Activated CD4-positive, alpha-beta T cell treated with anti-CD3 and anti-CD28 coated beads for 36 hours (primary cell): ENCODE measurements around the gene RPA3. TPM values are rescaled to one million over a fixed set of nuclear protein-coding genes. Genes with fewer than 3 reads are reported as not detected.

Source experiments
- ATAC-seq: fragments of 200-7000 bp; cut with Tn5 transposase; one replicate; pipeline ENCODE4 v1.10.0; 2021; ENCODE audit warnings: mild to moderate bottlenecking, moderate library complexity
- CTCF ChIA-PET: fragments of 350-600 bp; sonication (Branson Sonifier 250); formaldehyde crosslinking; loops from one replicate; lab custom pipeline; 2021; ENCODE audit warnings: antibody characterized with exemption; lab: Charles Lee
- POLR2A ChIA-PET: fragments of 350-600 bp; sonication (Branson Sonifier 250); formaldehyde crosslinking; loops from one replicate; lab custom pipeline; 2021; ENCODE audit warnings: antibody characterized with exemption, inconsistent platforms; lab: Charles Lee
- DNase-seq: peaks from one replicate; pipeline ENCODE4 v3.0.0-alpha.2; 2020
- H3K27ac Mint-ChIP-seq: one replicate; pipeline ENCODE4 v1.8.0; 2021; ENCODE audit warnings: mixed read lengths
- H3K27me3 Mint-ChIP-seq: one replicate; pipeline ENCODE4 v1.8.0; 2021; ENCODE audit warnings: mixed read lengths
- H3K36me3 Mint-ChIP-seq: one replicate; pipeline ENCODE4 v1.8.0; 2021; ENCODE audit warnings: low read depth, mixed read lengths
- H3K4me1 Mint-ChIP-seq: one replicate; pipeline ENCODE4 v1.8.0; 2021; ENCODE audit warnings: mixed read lengths
- H3K4me3 Mint-ChIP-seq: one replicate; pipeline ENCODE4 v1.8.0; 2021; ENCODE audit warnings: mild to moderate bottlenecking, moderate library complexity, mixed read lengths
- H3K9me3 Mint-ChIP-seq: one replicate; pipeline ENCODE4 v1.8.0; 2021; ENCODE audit warnings: low read depth, mixed read lengths
- intact Hi-C, 2 experiments: fragments of 100-400 bp; cut with DNase I in 1 of 2; cut with micrococcal nuclease in 1 of 2; formaldehyde crosslinking; loops; one replicate each; pipeline versions ENCODE4 v1.14.2 to v1.15.1; 2022 to 2024; cut with DNase I, micrococcal nuclease
- total RNA-seq, 2 experiments: library from RNA; stranded (reverse); gene quantifications; one replicate each; pipeline ENCODE4 v1.2.3, GENCODE V29; 2021

The RPA3 gene
- total RNA-seq, 2 experiments from 2014 or later = 109 to 181 TPM

DNA sequence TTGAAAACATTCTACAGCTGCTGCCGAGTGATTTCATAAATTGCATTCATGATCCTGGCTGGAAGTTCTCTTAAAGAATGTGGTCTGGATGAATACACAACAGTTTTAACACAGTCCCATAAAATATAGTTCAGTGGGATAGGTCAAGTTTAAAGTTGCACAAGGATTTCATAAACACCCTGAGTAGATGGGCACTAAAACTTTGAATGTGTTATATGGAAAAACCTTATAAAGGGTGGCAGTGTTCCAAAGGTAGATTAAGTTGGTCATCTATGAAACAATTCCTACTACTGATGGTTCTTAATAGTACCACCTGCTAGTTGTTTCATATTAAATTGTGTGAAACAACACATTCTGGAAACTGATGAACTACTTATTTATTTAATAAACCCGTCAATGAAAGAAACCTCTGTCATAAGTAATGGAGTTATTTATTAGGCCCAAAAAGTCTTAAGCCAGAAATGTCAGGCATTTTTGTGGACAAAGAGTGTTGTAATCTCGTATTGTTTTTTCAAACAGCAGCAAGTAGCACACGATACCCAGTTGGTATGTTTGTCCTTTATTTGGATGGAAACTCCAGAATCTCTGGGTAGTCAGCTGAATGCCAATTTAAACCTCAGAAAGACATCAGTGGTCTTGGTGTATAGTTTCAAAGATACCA, 14.3 kb upstream of the RPA3 start:
- no peak for DNase-seq
- ChIA-PET CTCF (interaction anchor here (1.8 kb wide), 1 partner anchor 52 kb away, joined by 6 read pairs; no protein-coding TSS in a partner anchor), POLR2A (no interaction called here)
- no peak for ATAC-seq
- H3K4me3 Mint-ChIP-seq = no peak overlapping the region
- peaks cover 7% of the 10 kb centered on the region for H3K36me3 Mint-ChIP-seq
- no peaks in the 10 kb centered on the region for H3K27me3 Mint-ChIP-seq
- H3K4me1 Mint-ChIP-seq = no peaks in the 10 kb centered on the region
- intact Hi-C loops = no loop called here
- no peak overlapping the region for H3K27ac Mint-ChIP-seq
- no peaks in the 10 kb centered on the region for H3K9me3 Mint-ChIP-seq

GRCh38 chr7:7731732-7732131, 13.3 kb upstream of the RPA3 start:
- CTCF ChIA-PET = interaction anchor here (0.9 to 1.0 kb wide), 2 partner anchors 18 to 50 kb away, joined by 3 to 4 read pairs; no protein-coding TSS in a partner anchor
- intact Hi-C loops = no loop called here
- no peak for DNase-seq
- H3K36me3 Mint-ChIP-seq = peaks cover 7% of the 10 kb centered on the region
- H3K9me3 Mint-ChIP-seq = no peaks in the 10 kb centered on the region
- no peaks in the 10 kb centered on the region for H3K4me1 Mint-ChIP-seq
- H3K4me3 Mint-ChIP-seq = no peak overlapping the region
- ATAC-seq = no peak
- no peaks in the 10 kb centered on the region for H3K27me3 Mint-ChIP-seq
- POLR2A ChIA-PET = no interaction called here
- no peak overlapping the region for H3K27ac Mint-ChIP-seq

DNA sequence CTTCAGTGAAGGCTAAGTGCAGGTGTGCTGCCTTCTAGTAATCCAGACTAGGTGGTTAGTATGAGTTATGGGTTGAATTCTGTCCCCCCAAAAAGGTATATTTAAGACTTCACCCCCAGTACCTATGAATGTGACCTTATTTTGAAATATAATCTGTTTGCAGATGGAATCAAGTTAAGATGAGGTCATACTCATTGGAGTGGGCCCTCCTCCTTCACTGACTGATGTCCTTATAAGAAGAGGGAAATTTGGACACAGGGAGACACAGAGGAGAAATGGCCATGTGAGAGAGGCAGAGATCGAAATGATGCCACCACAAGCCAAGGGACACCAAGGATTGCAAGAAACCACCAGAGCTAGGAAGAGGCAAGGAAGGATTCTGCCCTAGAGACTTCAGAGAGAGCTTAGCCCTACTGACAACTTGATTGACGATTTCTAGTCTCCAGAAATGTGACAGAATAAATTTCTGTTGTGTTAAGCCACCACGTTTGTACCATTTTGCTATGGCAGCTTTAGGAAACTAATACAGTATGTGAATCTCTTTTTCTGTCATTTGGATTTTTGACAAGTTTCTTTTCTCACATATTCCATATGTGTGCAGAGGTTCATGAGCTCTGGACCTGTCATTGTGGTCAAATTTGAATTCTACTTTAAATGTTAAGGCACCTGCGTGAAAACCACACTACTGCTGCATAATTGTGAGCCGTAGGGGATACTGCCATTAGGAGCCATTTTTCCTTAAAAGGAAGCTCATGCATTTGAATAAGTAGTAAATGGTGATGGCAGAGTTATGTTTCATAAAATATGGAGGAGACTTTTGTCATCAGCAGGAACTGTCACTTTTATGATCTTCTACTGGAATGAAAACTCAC, 2.6 kb upstream of the RPA3 start:
- DNase-seq (no peak), ATAC-seq (no peak)
- ChIA-PET CTCF (interaction anchor here (1.2 kb wide), 1 partner anchor 13 kb away, joined by 3 read pairs; no protein-coding TSS in a partner anchor), POLR2A (no interaction called here)
- Mint-ChIP-seq H3K27me3 (no peaks in the 10 kb centered on the region), H3K4me3 (no peak overlapping the region), H3K9me3 (no peaks in the 10 kb centered on the region), H3K36me3 (peaks cover 6% of the 10 kb centered on the region), H3K27ac (peak overlapping the region; percentile 65), H3K4me1 (peaks cover 28% of the 10 kb centered on the region)
- intact Hi-C loops = no loop called here

DNA sequence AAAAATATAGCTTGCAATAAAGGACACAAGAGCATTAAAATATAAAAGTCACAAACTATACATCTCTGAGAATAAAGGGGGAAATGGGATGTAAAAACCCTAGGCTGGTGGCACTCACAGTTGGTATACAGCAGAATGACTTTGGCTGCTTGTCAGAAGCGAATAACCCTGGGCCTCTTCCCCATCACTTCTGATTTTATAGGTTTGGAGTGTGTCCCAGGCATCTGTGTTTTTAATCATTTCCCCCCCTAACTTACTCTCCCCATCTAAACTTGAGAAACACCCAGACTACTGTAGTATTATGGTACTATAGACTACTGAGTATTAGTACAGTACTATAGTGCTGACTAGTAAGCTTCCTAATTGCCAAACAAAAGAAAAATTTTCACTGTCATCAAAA, 1.8 kb upstream of the RPA3 start:
- no peak overlapping the region for H3K4me3 Mint-ChIP-seq
- intact Hi-C loops = no loop called here
- CTCF ChIA-PET = interaction anchor here (0.9 to 1.6 kb wide), 4 partner anchors 12 to 41 kb away, joined by 3 to 5 read pairs (median 4); no protein-coding TSS in a partner anchor
- no peaks in the 10 kb centered on the region for H3K9me3 Mint-ChIP-seq
- ATAC-seq = no peak
- H3K4me1 Mint-ChIP-seq = peaks cover 28% of the 10 kb centered on the region
- POLR2A ChIA-PET = interaction anchor here (0.9 kb wide), 1 partner anchor 80 kb away, joined by 3 read pairs; the partner anchor contains the start of gene UMAD1
- H3K27me3 Mint-ChIP-seq = no peaks in the 10 kb centered on the region
- DNase-seq = no peak
- H3K36me3 Mint-ChIP-seq = peaks cover 5% of the 10 kb centered on the region
- peak overlapping the region; percentile 42 for H3K27ac Mint-ChIP-seq

GRCh38 chr7:7719236-7719635, 829 bp upstream of the RPA3 start:
- DNase-seq (peak; percentile 66), ATAC-seq (peak; percentile 99)
- Mint-ChIP-seq H3K9me3 (no peaks in the 10 kb centered on the region), H3K27me3 (no peaks in the 10 kb centered on the region), H3K36me3 (peaks cover 5% of the 10 kb centered on the region), H3K4me3 (peak overlapping the region; percentile 8), H3K27ac (peak overlapping the region; percentile 84), H3K4me1 (peaks cover 28% of the 10 kb centered on the region)
- ChIA-PET POLR2A (interaction anchor here (0.6 to 0.9 kb wide), 3 partner anchors 53 to 155 kb away, joined by 3 to 5 read pairs (median 3); partner anchors contain the start of gene UMAD1), CTCF (interaction anchor here (0.9 to 2.2 kb wide), 8 partner anchors 11 to 498 kb away, joined by 3 to 11 read pairs (median 4); partner anchors contain the start of gene UMAD1)
- intact Hi-C loops = loop anchor here (2.0 to 10.0 kb wide), 4 partner anchors 42 to 534 kb away; partner anchors contain the start of genes C1GALT1 (in 1 of the 2), GLCCI1 (in 1 of the 2) and UMAD1 (in 1 of the 2)

GRCh38 chr7:7713730-7714129, 4.7 kb downstream of the RPA3 start:
- Mint-ChIP-seq H3K4me3 (no peak overlapping the region), H3K36me3 (peaks cover 2% of the 10 kb centered on the region), H3K27me3 (no peaks in the 10 kb centered on the region), H3K9me3 (no peaks in the 10 kb centered on the region), H3K4me1 (peaks cover 8% of the 10 kb centered on the region), H3K27ac (no peak overlapping the region)
- POLR2A ChIA-PET = no interaction called here
- ATAC-seq (no peak), DNase-seq (no peak)
- CTCF ChIA-PET = interaction anchor here (1.1 to 2.4 kb wide), 5 partner anchors 10 to 373 kb away, joined by 3 to 5 read pairs (median 5); no protein-coding TSS in a partner anchor
- intact Hi-C loops = loop anchor here in 1 of 2 experiments (1.0 to 10.0 kb wide), 2 partner anchors 13 to 529 kb away; partner anchors contain the start of gene C1GALT1

- Mint-ChIP-seq H3K36me3 (peaks cover 1% of the 10 kb centered on the region), H3K27me3 (no peaks in the 10 kb centered on the region), H3K9me3 (no peaks in the 10 kb centered on the region), H3K4me1 (peaks cover 17% of the 10 kb centered on the region), H3K27ac (no peak overlapping the region), H3K4me3 (no peak overlapping the region)
- ChIA-PET CTCF (interaction anchor here (0.7 to 2.1 kb wide), 2 partner anchors 12 to 21 kb away, joined by 3 to 4 read pairs; no protein-coding TSS in a partner anchor), POLR2A (no interaction called here)
- no peak for ATAC-seq
- DNase-seq = no peak
- intact Hi-C loops = loop anchor here in 1 of 2 experiments (10.0 kb wide), 1 partner anchor 526 kb away; the partner anchor contains the start of gene C1GALT1
Observed at GRCh38 chr7:7710469-7710868, 7.9 kb downstream of the RPA3 start.

DNA sequence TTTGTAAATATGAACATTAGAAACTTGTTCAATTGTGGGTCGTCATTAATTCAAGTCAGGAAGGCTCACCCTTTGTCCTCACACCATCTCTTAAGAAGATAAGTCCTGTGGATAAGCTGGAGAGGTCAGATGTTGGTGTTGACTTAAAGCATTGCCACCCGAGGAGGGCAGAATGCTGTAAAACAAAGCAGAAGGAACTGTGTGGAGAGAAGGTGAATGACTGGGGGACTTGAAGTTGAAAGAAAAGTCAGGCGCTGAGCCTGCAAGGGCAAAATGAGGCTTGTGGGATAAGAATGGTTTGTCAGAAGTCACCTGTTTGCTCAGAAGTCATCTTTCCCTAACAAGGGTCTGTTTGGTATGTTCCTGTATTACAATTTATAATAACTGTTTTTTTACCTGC, 9.1 kb downstream of the RPA3 start:
- intact Hi-C loops = loop anchor here in 1 of 2 experiments (2.0 kb wide), 1 partner anchor 20 kb away; no protein-coding TSS in a partner anchor
- ChIA-PET CTCF (interaction anchor here (1.6 kb wide), 1 partner anchor 28 kb away, joined by 5 read pairs; no protein-coding TSS in a partner anchor), POLR2A (no interaction called here)
- Mint-ChIP-seq H3K27ac (no peak overlapping the region), H3K27me3 (no peaks in the 10 kb centered on the region), H3K9me3 (no peaks in the 10 kb centered on the region), H3K36me3 (peaks cover 1% of the 10 kb centered on the region), H3K4me3 (no peak overlapping the region), H3K4me1 (peaks cover 17% of the 10 kb centered on the region)
- DNase-seq (no peak), ATAC-seq (no peak)

GRCh38 chr7:7707806-7708205, 10.6 kb downstream of the RPA3 start:
- Mint-ChIP-seq H3K4me1 (peaks cover 17% of the 10 kb centered on the region), H3K4me3 (no peak overlapping the region), H3K36me3 (peaks cover 1% of the 10 kb centered on the region), H3K9me3 (no peaks in the 10 kb centered on the region), H3K27me3 (no peaks in the 10 kb centered on the region), H3K27ac (no peak overlapping the region)
- ATAC-seq (no peak), DNase-seq (no peak)
- ChIA-PET POLR2A (no interaction called here), CTCF (interaction anchor here (1.1 to 1.8 kb wide), 2 partner anchors 12 to 13 kb away, joined by 3 to 5 read pairs; no protein-coding TSS in a partner anchor)
- intact Hi-C loops = loop anchor here in 1 of 2 experiments (2.0 kb wide), 1 partner anchor 21 kb away; no protein-coding TSS in a partner anchor

DNA sequence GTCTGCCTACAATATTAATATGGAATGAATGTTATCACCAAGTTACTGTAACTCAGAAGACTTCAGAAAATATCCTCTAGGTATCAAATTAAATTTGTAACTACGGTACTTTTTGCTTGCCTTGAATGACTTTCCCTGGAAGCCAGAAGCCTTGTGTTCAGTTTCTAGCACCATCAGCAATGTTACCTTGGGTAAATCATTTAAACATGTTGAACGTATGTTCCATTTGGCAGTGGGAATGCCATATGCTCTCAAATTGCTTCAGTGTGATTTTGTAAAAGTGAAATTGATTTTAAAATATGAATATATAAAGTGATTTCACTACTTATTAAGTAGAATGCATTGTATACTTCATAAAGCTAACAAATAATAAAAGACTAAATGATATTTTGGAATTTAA, 11.2 kb downstream of the RPA3 start:
- ATAC-seq (no peak), DNase-seq (no peak)
- ChIA-PET CTCF (interaction anchor here (1.1 to 1.8 kb wide), 2 partner anchors 12 to 13 kb away, joined by 3 to 5 read pairs; no protein-coding TSS in a partner anchor), POLR2A (no interaction called here)
- no peaks in the 10 kb centered on the region for H3K9me3 Mint-ChIP-seq
- H3K36me3 Mint-ChIP-seq = peaks cover 1% of the 10 kb centered on the region
- H3K27me3 Mint-ChIP-seq = no peaks in the 10 kb centered on the region
- H3K27ac Mint-ChIP-seq = no peak overlapping the region
- H3K4me3 Mint-ChIP-seq = no peak overlapping the region
- intact Hi-C loops = no loop called here
- H3K4me1 Mint-ChIP-seq = peaks cover 17% of the 10 kb centered on the region
